ENCODE results near the gene UGT1A1.

Gene UGT1A1

GRCh38 chr2:233807966-233808935 is 48.2 kb downstream of the UGT1A1 start:
- Histone ChIP-seq H3K36me3 (ENCODE audit: control insufficient read depth, insufficient read depth, low read length) (no peaks in the 10 kb centered on the region), H3K9ac (ENCODE audit: low read depth, low read length) (no peak overlapping the region), H3K27me3 (ENCODE audit: control insufficient read depth, insufficient read depth, low read length) (no peaks in the 10 kb centered on the region), H3K27ac (ENCODE audit: low read depth, low read length) (no peak overlapping the region), H3K4me1 (ENCODE audit: control insufficient read depth, insufficient read depth, low read length) (no peaks in the 10 kb centered on the region), H3K9me3 (ENCODE audit: control insufficient read depth, insufficient read depth, low read length) (peaks cover 8% of the 10 kb centered on the region; the same call in 1 of the 2 replicates), H3K4me3 (ENCODE audit: low read depth, low read length) (no peak overlapping the region)

DNA sequence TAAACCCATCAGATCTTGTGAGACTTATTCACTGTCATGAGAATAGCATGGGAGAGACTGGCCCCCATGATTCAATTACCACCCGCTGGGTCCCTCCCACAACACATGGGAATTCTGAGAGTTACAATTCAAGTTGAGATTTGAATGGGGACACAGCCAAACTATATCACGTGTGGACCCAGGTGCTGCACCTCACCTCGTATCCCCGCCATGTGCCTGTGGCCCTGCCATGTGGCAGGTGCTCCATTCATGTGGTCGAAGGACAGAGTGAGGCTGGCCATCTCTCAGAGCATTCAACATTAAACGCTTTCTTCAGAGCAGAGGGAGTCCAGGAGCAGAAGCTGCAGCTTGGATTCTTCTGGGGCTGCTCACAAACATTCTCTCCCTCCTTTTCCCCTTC is 50.3 kb downstream of the UGT1A1 start:
- H3K27me3 ChIP-seq (ENCODE audit: control insufficient read depth, insufficient read depth, low read length) = no peaks in the 10 kb centered on the region
- no peaks in the 10 kb centered on the region for H3K4me1 ChIP-seq (ENCODE audit: control insufficient read depth, insufficient read depth, low read length)
- H3K4me3 ChIP-seq (ENCODE audit: low read depth, low read length) = no peak overlapping the region
- no peak overlapping the region for H3K9ac ChIP-seq (ENCODE audit: low read depth, low read length)
- H3K9me3 ChIP-seq (ENCODE audit: control insufficient read depth, insufficient read depth, low read length) = peaks cover 8% of the 10 kb centered on the region; the same call in 1 of the 2 replicates
- no peak overlapping the region for H3K27ac ChIP-seq (ENCODE audit: low read depth, low read length)
- H3K36me3 ChIP-seq (ENCODE audit: control insufficient read depth, insufficient read depth, low read length) = no peaks in the 10 kb centered on the region

- Histone ChIP-seq H3K27me3 (ENCODE audit: control insufficient read depth, insufficient read depth, low read length) (no peaks in the 10 kb centered on the region), H3K9ac (ENCODE audit: low read depth, low read length) (no peak overlapping the region), H3K9me3 (ENCODE audit: control insufficient read depth, insufficient read depth, low read length) (peaks cover 8% of the 10 kb centered on the region; the same call in 1 of the 2 replicates), H3K4me1 (ENCODE audit: control insufficient read depth, insufficient read depth, low read length) (no peaks in the 10 kb centered on the region), H3K4me3 (ENCODE audit: low read depth, low read length) (no peak overlapping the region), H3K36me3 (ENCODE audit: control insufficient read depth, insufficient read depth, low read length) (no peaks in the 10 kb centered on the region), H3K27ac (ENCODE audit: low read depth, low read length) (no peak overlapping the region)
These were observed 51.0 kb downstream of the UGT1A1 start for GRCh38 chr2:233811087-233811486.

- no peak overlapping the region for H3K27ac ChIP-seq (ENCODE audit: low read depth, low read length)
These were observed 51.7 kb downstream of the UGT1A1 start for GRCh38 chr2:233811732-233812131.

DNA sequence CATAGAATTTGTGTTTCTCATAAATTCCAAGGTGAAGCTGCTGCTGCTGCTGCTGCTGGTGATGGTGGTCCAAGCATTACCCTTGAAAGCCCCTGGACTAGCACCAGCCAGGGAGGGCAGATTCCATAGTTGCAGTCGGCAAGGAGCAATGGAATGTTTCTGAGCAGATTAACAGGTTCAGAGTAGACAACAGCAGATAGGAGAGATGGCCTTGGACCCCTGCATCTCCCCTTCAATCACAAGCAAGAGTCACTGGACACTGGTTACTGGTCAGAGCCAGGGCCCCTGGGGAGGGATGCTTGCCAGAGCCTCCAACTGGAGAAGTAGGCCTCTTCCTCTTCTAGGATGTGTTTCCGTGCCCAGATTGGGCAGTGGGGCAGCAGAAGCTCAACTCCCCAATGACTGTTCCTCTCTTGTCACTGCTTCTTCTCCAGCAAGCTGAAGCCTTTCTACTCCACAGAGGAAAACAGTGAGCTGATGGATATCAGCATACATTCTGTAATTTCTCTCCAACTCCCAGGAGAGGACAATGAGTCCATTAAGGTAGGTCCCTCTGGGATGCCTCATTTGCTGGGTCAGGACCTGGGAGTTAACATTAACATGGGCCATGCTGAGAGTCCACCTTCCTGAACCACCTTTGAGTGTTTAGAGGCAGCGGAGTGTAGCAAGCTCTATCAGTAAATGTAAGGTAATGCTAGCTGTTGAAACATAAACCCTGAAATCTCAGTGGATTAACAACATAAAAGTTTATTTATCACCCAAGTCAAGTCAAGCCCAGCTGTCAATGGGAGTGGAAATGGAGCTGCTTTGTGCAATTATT is 53.4 kb downstream of the UGT1A1 start:
- Histone ChIP-seq H3K9ac (ENCODE audit: low read depth, low read length) (no peak overlapping the region), H3K27me3 (ENCODE audit: control insufficient read depth, insufficient read depth, low read length) (no peaks in the 10 kb centered on the region), H3K36me3 (ENCODE audit: control insufficient read depth, insufficient read depth, low read length) (no peaks in the 10 kb centered on the region), H3K4me3 (ENCODE audit: low read depth, low read length) (no peak overlapping the region), H3K4me1 (ENCODE audit: control insufficient read depth, insufficient read depth, low read length) (no peaks in the 10 kb centered on the region), H3K9me3 (ENCODE audit: control insufficient read depth, insufficient read depth, low read length) (peaks cover 8% of the 10 kb centered on the region; the same call in 1 of the 2 replicates), H3K27ac (ENCODE audit: low read depth, low read length) (no peak overlapping the region)

More at GRCh38 chr2:233811732-233812131, 51.7 kb downstream of the UGT1A1 start:
- Histone ChIP-seq H3K9me3 (ENCODE audit: control insufficient read depth, insufficient read depth, low read length) (peaks cover 8% of the 10 kb centered on the region; the same call in 1 of the 2 replicates), H3K36me3 (ENCODE audit: control insufficient read depth, insufficient read depth, low read length) (no peaks in the 10 kb centered on the region), H3K9ac (ENCODE audit: low read depth, low read length) (no peak overlapping the region), H3K4me3 (ENCODE audit: low read depth, low read length) (no peak overlapping the region), H3K27me3 (ENCODE audit: control insufficient read depth, insufficient read depth, low read length) (no peaks in the 10 kb centered on the region), H3K4me1 (ENCODE audit: control insufficient read depth, insufficient read depth, low read length) (no peaks in the 10 kb centered on the region)

DNA sequence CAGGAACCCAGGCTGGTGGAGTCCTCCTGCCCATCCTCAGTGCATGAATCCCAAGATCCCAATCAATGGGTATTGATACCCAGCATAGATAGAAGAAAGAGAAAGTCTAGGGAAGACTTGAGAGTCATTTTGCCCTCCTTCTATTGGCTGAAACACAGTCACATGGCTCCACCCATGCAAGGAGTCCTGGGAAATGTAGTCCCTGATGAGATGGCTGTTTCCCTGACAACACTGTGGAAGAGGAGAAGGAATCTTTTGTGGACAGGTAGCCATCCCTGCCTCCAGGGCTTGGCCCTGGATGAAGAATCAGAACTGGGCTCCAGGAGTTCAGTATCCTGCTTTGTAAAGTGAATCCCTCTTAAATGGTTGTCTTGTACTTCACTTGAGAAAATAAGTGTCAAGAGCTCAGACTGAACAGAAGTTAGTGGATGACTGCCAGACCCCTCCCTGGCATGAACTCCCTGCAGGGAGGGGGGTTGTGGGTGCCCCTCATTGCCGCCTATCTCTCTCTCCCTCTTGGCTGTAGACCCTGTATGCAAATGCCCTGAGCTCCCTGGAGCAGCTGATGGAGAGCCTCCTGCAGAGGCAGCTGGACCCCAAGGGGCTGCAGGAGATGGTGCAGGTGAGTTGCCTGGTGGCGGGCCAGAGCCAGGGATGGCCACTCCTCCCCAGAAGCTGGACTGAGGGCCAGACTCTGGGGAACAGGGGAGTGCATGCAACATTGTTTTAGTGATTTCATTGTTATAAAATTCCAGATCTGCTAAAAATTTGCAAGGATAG is 54.2 kb downstream of the UGT1A1 start:
- no peaks in the 10 kb centered on the region for H3K4me1 ChIP-seq (ENCODE audit: control insufficient read depth, insufficient read depth, low read length)
- H3K27me3 ChIP-seq (ENCODE audit: control insufficient read depth, insufficient read depth, low read length) = no peaks in the 10 kb centered on the region
- no peak overlapping the region for H3K27ac ChIP-seq (ENCODE audit: low read depth, low read length)
- no peaks in the 10 kb centered on the region for H3K36me3 ChIP-seq (ENCODE audit: control insufficient read depth, insufficient read depth, low read length)
- peaks cover 8% of the 10 kb centered on the region; the same call in 1 of the 2 replicates for H3K9me3 ChIP-seq (ENCODE audit: control insufficient read depth, insufficient read depth, low read length)
- no peak overlapping the region for H3K4me3 ChIP-seq (ENCODE audit: low read depth, low read length)
- H3K9ac ChIP-seq (ENCODE audit: low read depth, low read length) = no peak overlapping the region

GRCh38 chr2:233815861-233816260 is 55.8 kb downstream of the UGT1A1 start:
- Histone ChIP-seq H3K4me1 (ENCODE audit: control insufficient read depth, insufficient read depth, low read length) (no peaks in the 10 kb centered on the region), H3K27ac (ENCODE audit: low read depth, low read length) (no peak overlapping the region), H3K4me3 (ENCODE audit: low read depth, low read length) (no peak overlapping the region), H3K9ac (ENCODE audit: low read depth, low read length) (no peak overlapping the region), H3K36me3 (ENCODE audit: control insufficient read depth, insufficient read depth, low read length) (no peaks in the 10 kb centered on the region), H3K9me3 (ENCODE audit: control insufficient read depth, insufficient read depth, low read length) (peaks cover 1% of the 10 kb centered on the region; the same call in 1 of the 2 replicates), H3K27me3 (ENCODE audit: control insufficient read depth, insufficient read depth, low read length) (no peaks in the 10 kb centered on the region)

- Histone ChIP-seq H3K36me3 (ENCODE audit: control insufficient read depth, insufficient read depth, low read length) (no peaks in the 10 kb centered on the region), H3K27ac (ENCODE audit: low read depth, low read length) (no peak overlapping the region), H3K27me3 (ENCODE audit: control insufficient read depth, insufficient read depth, low read length) (no peaks in the 10 kb centered on the region), H3K4me1 (ENCODE audit: control insufficient read depth, insufficient read depth, low read length) (no peaks in the 10 kb centered on the region), H3K4me3 (ENCODE audit: low read depth, low read length) (no peak overlapping the region), H3K9me3 (ENCODE audit: control insufficient read depth, insufficient read depth, low read length) (no peaks in the 10 kb centered on the region), H3K9ac (ENCODE audit: low read depth, low read length) (no peak overlapping the region)
These were observed 56.3 kb downstream of the UGT1A1 start for GRCh38 chr2:233816334-233816733.

DNA sequence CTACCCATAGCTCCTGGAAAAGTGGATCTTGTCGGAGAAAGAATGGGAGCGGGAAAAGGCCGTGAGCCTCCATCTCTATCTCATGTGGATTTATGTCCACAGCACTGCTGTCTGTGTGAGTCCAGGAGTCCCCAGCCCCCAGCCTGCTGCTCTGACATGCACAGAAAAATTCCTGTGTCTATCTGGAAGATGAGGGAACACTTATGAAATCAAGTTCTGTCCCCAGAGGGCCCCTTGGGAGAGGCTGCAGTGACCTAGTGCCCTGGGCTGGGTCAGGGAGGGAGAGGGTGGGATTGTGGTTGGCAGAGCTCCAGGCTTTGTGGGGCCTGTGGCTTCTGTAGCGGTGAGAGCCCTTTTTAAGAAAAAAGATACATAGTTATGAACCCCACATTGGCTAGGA is 56.7 kb downstream of the UGT1A1 start:
- Histone ChIP-seq H3K9ac (ENCODE audit: low read depth, low read length) (no peak overlapping the region), H3K9me3 (ENCODE audit: control insufficient read depth, insufficient read depth, low read length) (no peaks in the 10 kb centered on the region), H3K36me3 (ENCODE audit: control insufficient read depth, insufficient read depth, low read length) (no peaks in the 10 kb centered on the region), H3K27me3 (ENCODE audit: control insufficient read depth, insufficient read depth, low read length) (no peaks in the 10 kb centered on the region), H3K27ac (ENCODE audit: low read depth, low read length) (no peak overlapping the region), H3K4me1 (ENCODE audit: control insufficient read depth, insufficient read depth, low read length) (no peaks in the 10 kb centered on the region), H3K4me3 (ENCODE audit: low read depth, low read length) (no peak overlapping the region)

DNA sequence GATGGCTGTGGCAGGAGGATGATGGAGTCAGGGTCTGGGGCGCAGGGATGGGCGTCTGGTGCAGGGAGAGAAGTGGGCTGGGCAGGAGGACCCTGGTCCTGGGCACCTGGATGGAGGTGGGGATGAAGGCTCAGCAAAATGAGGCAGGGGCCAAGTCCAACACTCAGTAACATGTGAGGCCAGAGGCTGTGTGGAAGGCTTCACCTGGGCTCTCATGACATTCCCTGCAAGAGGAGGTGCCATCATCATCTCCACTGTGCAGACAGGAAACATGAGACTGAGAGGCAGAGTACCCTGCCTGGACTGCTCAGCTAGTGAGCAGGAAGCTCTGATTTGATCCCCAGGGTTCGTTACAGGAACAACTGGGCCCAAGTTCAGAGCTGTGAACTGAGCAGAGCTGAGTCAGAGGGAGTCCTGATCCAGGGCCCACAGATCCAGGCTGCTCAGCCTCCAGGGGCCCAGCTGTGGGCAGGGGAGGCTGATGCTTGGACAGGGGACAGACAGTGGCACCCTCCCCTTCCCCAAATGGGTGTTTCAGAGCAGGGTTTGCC is 57.4 kb downstream of the UGT1A1 start:
- no peaks in the 10 kb centered on the region for H3K4me1 ChIP-seq (ENCODE audit: control insufficient read depth, insufficient read depth, low read length)
- no peaks in the 10 kb centered on the region for H3K36me3 ChIP-seq (ENCODE audit: control insufficient read depth, insufficient read depth, low read length)
- H3K9me3 ChIP-seq (ENCODE audit: control insufficient read depth, insufficient read depth, low read length) = no peaks in the 10 kb centered on the region
- no peak overlapping the region for H3K4me3 ChIP-seq (ENCODE audit: low read depth, low read length)
- no peaks in the 10 kb centered on the region for H3K27me3 ChIP-seq (ENCODE audit: control insufficient read depth, insufficient read depth, low read length)
- no peak overlapping the region for H3K27ac ChIP-seq (ENCODE audit: low read depth, low read length)
- H3K9ac ChIP-seq (ENCODE audit: low read depth, low read length) = no peak overlapping the region

Data from HUES48 (cell line).